ACHN (cell line): ENCODE measurements around the gene TTLL10.
"Not testable (repeated sequence)": the region's sequence is repeated elsewhere in the genome, so short reads cannot be mapped to it uniquely, and the experiment has no call there.

Experiments
- DNase-seq: peaks from one replicate; pipeline ENCODE4 v3.0.0-alpha.2; 2015
- in situ Hi-C: cut with HindIII; loops from 2 replicates; pipeline ENCODE4 v1.10.0; 2017; ENCODE audit warnings: low sequenced_read_pairs, low pct_ligation_motif_present, low pct_unique_long_range_greater_than_20kb

TTLL10 gene

DNA sequence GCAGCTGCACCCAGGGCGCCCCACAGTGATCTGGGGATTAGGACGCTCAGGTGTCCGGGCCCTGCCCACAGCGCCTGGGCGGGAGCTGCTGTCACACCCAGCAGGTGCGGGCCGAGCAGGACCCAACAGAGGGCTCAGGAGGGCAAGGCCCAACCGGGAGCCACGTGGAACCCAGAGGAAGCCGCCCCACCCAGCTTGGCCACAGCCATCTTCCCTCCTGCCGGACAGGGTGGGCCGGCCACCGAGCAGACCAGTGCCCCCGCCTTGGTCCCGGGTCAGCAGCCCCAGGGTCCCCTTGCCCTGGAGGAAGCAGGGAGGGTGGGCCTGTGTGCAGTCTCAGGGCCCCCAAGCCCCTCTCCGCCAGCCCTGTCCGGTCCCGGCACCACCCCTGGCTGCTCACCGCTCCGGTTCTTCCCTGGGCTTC is 6.3 kb upstream of the TTLL10 start:
- in situ Hi-C loops: no loop called here
- DNase-seq: no peak

DNA sequence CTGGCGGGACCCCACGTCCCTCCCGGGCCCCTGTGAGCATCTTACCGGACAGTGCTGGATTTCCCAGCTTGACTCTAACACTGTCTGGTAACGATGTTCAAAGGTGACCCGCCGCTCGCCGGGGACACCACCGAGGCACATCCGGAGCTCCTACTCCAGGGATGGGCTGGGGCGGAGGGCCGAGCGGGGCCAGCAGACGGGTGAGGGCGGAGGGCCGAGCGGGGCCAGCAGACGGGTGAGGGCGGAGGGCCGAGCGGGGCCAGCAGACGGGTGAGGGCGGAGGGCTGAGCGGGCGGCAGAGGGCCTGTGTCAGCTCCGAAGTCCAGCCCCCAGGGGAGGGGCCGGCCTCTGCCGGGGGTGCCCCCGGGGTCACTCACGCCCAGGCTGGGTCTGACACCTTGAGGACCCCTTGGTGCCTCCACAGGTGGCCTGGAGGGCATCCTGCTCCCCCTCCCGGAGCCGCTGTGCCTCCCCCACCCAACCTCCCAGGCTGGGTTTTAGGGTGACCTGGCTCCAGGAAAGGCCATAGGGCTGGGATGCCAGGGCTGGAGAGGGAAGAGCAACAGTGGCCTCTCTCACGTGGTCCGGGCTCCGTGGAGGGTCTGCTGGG is 5.7 kb upstream of the TTLL10 start:
- DNase-seq: no peak
- in situ Hi-C loops: no loop called here

DNA sequence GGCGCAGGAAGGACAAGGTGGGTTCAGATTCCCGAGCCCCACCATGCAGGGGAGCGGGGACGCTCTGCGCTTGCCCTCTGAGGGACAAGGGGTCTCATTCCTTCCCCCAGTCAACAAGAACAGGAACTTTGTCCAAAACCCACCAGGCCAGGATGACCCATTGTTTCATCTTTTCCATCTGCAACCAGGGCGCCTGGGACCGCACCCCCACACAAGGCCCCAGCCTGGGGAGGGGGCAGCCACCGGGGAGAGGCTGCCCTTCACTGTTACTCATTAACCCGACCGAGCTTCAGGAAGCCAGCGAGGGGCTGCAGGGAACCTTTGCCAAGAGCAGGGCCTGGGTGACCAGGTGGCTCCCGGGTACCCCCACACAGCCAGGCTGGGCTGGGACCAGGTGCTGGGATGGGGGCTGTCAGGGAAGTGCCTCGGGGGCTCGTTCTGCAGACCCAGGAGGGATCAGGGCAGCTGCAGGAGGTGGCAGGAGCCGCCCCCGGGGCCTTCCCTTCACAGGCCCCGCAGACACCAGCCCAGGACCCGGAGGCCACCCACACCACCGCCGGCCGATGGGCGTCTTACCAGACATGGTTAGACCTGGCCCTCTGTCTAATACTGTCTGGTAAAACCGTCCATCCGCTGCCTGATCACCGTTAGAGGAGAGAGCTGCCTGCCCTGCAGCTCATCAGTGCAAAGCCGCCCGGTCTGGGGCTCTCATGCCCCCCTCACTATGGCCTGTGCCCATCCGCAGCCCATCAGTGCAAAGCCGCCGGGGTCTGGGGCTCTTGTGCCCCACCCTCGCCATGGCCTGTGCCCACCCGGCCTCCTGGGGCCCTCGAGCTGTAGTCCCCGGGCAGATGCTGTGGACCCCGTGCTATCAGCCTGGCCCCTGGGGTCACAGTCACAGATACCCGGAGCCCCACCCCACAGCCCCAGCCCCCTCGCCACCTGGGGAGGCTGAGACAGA is 4.9 kb upstream of the TTLL10 start:
- in situ Hi-C loops: no loop called here
- no peak for DNase-seq

DNA sequence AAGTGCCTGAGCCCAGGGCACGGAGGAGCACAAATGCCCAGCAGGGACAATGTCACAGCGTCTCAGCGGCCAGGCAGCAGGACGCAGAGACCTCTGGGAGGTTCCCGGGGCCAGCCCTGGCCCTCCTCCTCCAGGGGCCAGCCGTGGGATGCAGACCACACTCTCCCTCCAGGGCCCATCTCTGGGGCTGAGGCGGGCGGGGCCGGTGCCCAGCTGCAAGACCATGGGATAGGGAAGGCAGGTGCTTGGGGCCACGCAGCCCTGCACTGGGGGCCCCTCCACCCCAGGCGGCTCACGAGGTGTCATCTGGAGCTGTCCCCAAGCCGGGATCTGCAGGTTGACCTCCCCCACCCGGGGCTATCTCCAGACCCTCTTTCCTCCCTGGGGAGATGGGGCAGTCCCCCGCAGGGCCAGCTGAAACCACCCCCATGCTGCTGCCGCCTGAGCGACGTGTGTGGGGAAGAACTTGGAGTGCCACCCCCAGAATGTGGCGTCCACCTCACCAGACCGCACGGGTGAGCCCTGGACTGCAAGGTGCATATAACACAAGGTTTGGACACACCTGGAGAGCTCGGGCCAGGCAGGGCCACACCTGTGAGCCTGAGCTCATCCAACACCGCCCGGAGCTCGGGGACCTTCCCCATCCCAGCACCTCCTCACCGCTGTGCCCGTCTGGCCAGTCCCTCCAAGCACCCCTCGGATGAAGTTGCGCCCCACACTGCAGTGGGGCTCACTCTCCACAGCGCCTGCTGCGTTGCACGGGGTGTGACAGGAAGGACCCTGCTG is 4.1 kb upstream of the TTLL10 start:
- in situ Hi-C loops: no loop called here
- no peak for DNase-seq

DNA sequence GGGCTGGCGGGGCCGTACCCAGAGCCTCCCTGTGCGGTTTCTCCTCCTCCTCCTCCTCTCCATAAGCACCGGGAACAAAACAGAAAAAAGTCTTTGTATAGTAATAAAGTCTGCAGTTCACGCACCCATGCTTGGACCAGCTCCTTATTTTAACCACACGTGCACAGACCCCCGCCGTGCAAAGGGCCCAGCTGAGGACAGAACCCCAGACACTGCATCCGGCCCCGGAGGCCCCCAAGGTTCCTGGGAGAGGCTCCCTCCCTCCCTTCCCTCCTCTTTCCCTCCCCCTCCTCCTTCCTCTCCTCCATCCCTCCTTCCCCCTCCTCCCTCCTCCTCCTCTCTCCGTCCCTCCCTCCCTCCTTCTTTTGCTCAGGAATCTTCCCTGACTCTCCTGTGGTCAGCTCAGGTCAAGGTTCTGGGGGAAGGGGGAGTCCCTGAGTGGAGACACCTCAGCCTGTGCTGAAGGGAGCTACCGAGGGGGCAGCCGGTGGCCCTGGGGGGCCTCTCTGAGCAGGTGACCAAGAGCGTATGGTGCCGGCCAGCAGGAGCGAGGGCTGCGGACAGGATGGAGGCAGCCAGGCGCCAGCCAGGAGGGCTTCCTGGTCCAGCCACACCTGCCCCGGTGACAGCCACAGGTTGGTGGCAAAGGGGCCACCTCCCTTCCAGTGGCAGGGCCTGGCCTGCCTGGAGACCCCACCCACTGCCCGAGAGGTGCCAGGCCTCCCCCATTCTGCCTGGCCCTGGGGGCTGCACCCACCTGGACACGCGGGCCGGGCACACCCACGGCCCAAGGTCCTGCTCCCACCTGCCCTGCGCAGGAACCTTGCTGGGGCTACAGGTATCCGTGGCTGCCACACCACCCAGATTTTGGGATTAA is 3.2 kb upstream of the TTLL10 start:
- no peak for DNase-seq
- in situ Hi-C loops: no loop called here

DNA sequence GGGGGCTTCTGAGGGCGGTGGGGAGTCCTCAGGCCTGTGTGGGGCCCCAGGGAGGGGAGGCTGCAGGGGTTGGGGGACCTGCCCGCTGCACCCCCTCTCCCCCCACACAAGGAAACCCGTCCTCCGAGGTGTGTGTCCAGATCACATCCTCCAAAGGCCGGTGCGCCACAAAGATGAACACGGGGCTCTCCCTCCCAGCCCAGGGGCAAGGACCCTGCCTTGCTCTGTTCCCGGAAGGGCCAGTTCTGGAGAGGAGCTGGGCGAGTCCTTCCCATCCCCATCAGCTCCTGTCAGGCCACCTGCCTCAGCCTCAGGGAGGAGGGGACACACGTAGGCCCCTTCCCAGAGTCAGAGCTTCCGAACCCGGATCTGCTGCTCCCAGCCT is 2.5 kb upstream of the TTLL10 start:
- no peak for DNase-seq
- in situ Hi-C loops: no loop called here

DNA sequence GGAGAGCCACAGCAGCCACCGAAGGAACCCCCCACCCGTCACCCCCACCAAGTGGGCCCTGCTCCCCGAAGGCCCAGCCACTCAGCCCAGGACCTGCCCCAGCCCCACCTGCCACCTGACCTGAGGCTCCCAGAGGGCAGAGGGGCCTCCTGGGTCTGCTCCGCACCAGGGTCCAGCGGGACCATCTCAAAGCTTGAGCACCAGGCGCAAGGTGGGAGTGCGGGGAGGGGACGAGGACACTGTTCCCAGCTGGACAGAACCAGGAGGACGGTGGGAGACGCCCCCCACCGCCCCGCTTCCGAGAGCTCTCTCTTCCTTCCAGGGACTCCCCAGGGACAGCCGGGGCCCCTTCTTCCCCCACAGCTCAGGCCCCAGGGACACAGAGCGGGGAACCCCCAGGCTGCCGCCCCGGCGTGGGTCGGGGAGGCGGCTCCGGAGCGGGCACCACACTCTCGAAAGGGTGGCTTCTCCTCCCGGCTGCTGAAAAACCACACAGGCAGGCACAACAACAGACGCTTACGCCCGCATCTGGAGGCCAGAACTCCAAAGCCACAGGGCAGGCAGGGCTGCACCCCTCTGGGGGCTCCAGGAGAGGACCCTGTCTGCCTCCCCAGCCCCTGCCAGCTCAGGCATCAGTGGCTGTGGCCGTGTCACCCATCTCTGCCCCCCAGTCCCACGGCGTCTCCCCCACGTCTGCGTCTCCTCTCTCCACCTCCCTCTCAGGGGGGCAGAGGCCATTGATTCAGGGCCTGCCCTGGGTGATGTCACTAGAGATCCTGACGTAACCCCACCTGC is 1.9 kb upstream of the TTLL10 start:
- in situ Hi-C loops: no loop called here
- no peak for DNase-seq

DNA sequence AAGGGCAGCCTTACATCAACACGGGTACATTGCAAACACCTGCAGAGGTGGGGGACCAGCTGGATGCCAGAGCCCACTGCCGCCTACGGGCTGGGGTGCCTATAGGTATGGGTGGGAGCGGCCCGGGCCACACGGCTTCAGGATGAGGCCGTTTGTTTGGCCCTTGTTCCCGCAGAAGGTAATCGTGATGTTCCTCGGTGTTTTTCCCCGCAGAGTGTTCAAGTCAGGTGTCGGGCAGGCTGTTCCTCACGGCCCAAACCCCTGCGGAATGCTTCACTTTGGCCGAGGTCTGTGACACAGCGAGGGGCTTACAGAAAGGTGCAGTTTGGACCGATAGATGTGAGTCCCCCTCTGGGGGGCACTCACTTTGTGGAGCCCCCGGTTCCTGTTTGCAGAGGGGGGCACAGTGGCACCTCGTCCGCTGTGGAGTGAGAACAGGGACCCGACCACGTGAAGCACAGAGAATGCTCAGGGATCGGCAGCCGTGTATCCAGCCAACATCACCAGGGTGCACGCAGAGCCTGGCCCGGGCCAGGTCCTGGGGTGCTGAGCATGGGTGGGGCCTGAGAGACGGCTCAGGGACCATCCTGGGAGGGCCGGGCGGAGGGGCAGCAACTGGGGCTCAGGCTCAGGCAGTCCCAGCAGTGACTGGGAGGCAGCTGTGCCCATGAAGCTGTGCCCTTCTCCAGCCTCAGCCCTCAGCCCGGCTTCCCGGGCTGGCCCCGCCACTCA is 453 bp upstream of the TTLL10 start:
- in situ Hi-C loops: no loop called here
- no peak for DNase-seq

DNA sequence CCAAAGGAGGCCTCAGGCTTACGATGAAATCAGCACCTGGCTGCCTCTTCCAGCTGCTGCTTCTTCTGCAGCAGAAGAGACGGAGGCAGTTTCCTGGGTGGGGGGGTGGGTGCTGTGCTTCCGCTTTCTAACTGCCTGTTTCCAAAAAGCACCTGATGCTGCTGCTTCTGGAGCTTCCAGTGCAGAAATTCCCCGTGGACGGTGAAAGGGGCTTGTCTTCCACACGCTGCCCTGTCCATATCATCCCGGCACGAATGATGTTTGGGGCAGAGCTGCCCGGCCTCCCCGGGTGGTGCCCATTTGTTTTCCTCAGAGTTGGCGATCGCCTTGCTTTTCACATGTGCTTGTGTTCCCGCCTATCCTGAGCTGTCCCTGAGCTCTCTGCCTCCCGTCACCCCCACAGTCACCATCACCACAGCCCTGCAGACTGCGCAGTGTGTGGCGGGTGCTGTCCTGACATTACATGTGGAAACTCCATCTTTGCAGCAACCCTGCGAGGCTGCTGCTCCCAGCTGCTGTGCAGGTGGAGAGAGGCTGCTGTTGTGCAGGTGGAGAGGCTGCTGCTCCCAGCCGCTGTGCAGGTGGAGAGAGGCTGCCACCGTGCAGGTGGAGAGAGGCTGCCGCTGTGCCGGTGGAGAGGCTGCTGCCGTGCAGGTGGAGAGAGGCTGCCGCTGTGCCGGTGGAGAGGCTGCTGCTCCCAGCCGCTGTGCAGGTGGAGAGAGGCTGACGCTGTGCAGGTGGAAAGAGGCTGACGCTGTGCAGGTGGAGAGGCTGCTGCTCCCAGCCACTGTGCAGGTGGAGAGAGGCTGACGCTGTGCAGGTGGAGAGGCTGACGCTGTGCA is 1.8 kb downstream of the TTLL10 start:
- in situ Hi-C loops: no loop called here
- no peak for DNase-seq

DNA sequence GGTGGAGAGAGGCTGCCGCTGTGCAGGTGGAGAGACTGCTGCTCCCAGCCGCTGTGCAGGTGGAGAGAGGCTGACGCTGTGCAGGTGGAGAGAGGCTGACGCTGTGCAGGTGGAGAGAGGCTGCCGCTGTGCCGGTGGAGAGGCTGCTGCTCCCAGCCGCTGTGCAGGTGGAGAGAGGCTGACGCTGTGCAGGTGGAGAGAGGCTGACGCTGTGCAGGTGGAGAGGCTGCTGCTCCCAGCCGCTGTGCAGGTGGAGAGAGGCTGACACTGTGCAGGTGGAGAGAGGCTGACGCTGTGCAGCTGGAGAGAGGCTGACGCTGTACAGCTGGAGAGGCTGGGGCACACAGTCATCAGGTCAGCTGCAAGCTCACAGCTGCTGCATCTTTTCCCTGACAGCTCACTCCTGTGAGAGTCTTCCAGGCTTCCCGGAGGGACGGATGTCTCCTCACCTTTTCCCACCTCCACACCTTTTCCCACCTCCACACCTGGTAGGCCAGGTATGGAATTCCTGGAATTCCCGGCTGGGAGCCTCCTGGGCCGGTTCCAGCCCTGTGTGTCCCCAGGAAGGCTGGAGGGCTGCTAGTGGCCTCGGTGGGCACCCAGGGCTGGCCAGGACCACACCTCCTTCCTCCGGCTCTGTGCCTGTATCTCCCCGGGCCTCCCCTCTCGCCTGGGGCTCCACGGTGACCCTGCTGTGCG is 2.5 kb downstream of the TTLL10 start:
- in situ Hi-C loops, DNase-seq: not testable (repeated sequence)

DNA sequence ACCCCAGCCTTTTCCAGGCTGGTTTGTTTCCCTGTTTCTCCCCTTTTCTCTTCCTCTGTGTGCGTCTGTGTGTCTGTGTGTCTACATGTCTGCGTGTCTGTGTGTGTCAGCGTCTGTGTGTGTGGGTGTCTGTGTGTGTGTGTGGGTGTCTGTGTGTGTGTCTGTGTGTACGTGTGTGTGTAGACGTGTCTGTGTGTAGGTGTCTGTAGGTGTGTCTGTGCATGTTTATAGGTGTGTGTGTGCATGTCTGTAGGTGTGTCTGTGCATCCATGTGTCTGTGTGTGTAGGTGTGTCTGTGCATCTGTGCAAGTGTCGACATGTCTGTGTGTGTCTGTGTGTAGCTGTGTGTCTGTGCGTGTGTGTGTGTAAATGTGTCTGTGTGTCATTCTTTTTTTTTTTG is 3.3 kb downstream of the TTLL10 start:
- DNase-seq: no peak
- in situ Hi-C loops: no loop called here

DNA sequence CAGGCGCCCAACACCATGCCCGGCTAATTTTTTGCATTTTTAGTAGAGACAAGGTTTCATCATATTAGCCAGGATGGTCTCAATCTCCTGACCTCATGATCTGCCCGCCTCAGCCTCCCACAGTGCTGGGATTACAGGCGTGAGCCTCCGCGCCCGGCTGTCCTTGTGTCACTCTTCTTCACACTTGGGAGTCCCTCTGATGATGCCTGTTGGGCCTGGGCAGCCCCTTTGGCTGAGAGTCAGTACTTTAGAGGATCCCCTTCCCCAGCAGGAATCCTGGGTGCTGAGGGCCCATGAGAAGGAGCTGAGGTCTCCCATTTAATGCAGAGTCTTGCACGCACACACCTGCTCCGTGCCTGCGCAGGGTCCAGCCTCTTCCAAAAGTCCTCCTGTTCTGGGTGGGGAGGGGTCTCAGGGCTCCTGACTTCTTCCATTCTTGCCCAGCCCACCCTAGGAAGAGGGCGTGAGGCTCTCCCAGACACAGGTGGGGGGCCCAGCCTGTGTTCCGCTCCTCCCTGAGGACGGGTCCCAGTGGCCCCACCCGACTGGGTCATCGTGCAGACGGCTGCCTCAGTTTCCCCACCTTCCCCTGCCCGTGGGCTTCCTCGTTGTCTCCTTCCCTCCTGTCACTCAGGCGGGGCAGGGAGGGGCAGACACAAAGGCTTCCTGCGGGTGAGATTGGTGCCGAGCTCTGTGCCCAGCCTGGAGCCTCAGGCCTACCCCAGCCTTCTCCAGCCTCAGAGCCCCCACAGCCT is 3.9 kb downstream of the TTLL10 start:
- DNase-seq: no peak
- in situ Hi-C loops: no loop called here

DNA sequence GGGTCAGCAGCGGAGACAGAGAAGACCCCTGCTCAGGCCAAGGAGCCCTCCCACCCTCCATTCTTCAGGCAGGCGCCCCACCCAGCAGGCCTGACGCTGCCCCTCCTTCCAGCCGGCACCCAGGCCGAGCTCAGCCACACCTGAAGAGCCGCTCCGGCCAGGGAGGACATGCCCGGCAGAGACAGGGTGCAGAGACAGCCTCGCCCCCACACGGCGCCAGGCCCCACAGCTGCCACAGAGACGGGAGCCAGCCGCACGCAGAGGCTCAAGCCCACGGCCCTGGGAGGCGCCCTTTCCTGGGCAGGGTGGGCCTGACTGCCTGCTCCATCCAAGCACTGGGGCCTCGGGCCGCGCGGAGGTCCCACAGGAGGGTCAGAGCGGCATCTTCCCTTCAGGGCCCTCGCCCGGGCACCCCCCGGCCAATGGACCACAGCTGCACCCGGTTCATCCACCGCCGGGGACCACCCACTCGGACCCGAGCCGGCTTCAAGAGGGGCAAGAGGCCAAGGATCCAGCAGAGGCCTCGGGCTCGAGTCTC is 5.2 kb downstream of the TTLL10 start:
- DNase-seq: no peak

DNA sequence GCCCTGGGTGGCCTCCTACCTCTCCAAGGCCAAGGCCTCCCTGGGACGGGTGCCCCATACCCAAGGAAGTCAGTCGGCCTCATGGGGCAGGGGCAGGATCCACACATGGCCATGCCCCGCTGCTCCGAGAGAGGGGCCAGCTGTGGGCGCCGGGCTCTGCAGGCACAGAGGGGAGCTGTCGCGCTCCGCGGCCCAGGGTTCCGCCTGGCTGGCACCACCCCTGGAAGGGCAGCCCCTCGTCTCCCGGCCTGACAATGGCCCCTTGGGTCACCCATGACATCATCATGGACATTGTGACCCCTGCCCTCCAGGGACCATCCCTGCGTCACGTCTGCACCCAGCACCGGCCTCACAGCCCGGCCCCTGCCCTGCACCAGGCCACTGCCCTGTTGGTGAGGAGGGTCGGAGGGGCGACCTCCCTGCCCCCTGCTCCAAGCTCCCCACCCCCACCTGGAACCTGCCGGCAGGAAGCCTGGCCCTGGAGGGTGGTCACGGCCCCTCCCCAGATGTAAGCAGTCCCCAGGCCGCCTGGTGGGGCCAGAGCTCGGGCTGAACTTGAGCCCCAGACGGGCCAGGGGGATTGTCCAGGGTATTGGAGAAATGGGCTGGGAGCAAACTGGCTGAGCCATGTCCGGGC is 5.8 kb downstream of the TTLL10 start:
- DNase-seq: no peak
- in situ Hi-C loops: no loop called here

More for the DNA sequence above, 5.2 kb downstream of the TTLL10 start:
- in situ Hi-C loops: no loop called here
